GM06990 (cell line): ENCODE results near the gene HDHD2.
"Not testable (repeated sequence)": the region's sequence is repeated elsewhere in the genome, so short reads cannot be mapped to it uniquely, and the experiment has no call there.

Source experiments
- DNase-seq: peaks from one replicate; pipeline ENCODE4 v3.0.0-alpha.2; 2011; ENCODE audit not compliant: insufficient read length; ENCODE audit errors: extremely low read depth
- H3K27me3 ChIP-seq: replicated peaks from 2 replicates; pipeline ENCODE4 v1.6.0; 2011; ENCODE audit warnings: low read length; ENCODE audit not compliant: control insufficient read depth, insufficient read depth
- H3K36me3 ChIP-seq: 2 replicates; pipeline ENCODE4 v1.5.1; 2011; ENCODE audit warnings: low read length; ENCODE audit not compliant: control insufficient read depth, insufficient read depth
- H3K4me3 ChIP-seq: replicated peaks from 2 replicates; pipeline ENCODE4 v1.5.1; 2011; ENCODE audit warnings: low read depth, mild to moderate bottlenecking, control low read depth, low read length
- CTCF ChIP-seq: IDR thresholded peaks from 2 replicates; pipeline ENCODE4 v1.5.1; 2011; ENCODE audit warnings: low read length, control low read depth, mild to moderate bottlenecking, inconsistent platforms; ENCODE audit not compliant: insufficient read depth, poor library complexity, severe bottlenecking

The HDHD2 gene

GRCh38 chr18:47150029-47150823 is at the start of gene HDHD2:
TSS of gene HDHD2 (minus strand) at chr18:47150500. CDS start at chr18:47136439, 14,061 bp downstream.
- TF ChIP-seq CTCF, result no peak
- Histone ChIP-seq H3K4me3 (peak within 1 kb of the TSS; percentile 75), H3K36me3 (no peaks in the 10 kb centered on the region), H3K27me3 (no peaks in the 10 kb centered on the region)
- peak; percentile 87 for DNase-seq

- H3K36me3 ChIP-seq, DNase-seq, H3K27me3 ChIP-seq, H3K4me3 ChIP-seq: not testable (repeated sequence)
Observed at GRCh38 chr18:47195961-47196360, 45.7 kb upstream of the HDHD2 start.

GRCh38 chr18:47191961-47192360 is 41.7 kb upstream of the HDHD2 start:
- H3K36me3 ChIP-seq, result no peaks in the 10 kb centered on the region
- TF ChIP-seq CTCF, result no peak
- H3K27me3 ChIP-seq, result no peaks in the 10 kb centered on the region
- no peak overlapping the region for H3K4me3 ChIP-seq
- DNase-seq, result no peak

GRCh38 chr18:47187721-47188120 is 37.4 kb upstream of the HDHD2 start:
- DNase-seq, result no peak
- Histone ChIP-seq H3K36me3 (no peaks in the 10 kb centered on the region), H3K4me3 (no peak overlapping the region), H3K27me3 (no peaks in the 10 kb centered on the region)
- TF ChIP-seq CTCF, result no peak

- TF ChIP-seq CTCF, result no peak
- Histone ChIP-seq H3K4me3 (no peak overlapping the region), H3K27me3 (no peaks in the 10 kb centered on the region), H3K36me3 (no peaks in the 10 kb centered on the region)
- no peak for DNase-seq
Observed at GRCh38 chr18:47184419-47185050, 34.2 kb upstream of the HDHD2 start.

GRCh38 chr18:47182156-47182555 is 31.9 kb upstream of the HDHD2 start:
- DNase-seq, result not testable (repeated sequence)

More at GRCh38 chr18:47182156-47182555, 31.9 kb upstream of the HDHD2 start:
- not testable (repeated sequence) for H3K27me3 ChIP-seq, H3K36me3 ChIP-seq, H3K4me3 ChIP-seq
